ENCODE measurements around the gene LELP1.

GRCh38 chr1:153248176-153248879 lies 45.1 kb downstream of the LELP1 start:
- no peak for TF ChIP-seq CTCF (IDR thresholded peaks at IDR 0.05)
- no peak for TF ChIP-seq POLR2AphosphoS5 (IDR thresholded peaks at IDR 0.05)
- no peak for TF ChIP-seq POLR2A (IDR thresholded peaks at IDR 0.05)
